ENCODE measurements around the gene TRAPPC2L.

The TRAPPC2L gene

DNA sequence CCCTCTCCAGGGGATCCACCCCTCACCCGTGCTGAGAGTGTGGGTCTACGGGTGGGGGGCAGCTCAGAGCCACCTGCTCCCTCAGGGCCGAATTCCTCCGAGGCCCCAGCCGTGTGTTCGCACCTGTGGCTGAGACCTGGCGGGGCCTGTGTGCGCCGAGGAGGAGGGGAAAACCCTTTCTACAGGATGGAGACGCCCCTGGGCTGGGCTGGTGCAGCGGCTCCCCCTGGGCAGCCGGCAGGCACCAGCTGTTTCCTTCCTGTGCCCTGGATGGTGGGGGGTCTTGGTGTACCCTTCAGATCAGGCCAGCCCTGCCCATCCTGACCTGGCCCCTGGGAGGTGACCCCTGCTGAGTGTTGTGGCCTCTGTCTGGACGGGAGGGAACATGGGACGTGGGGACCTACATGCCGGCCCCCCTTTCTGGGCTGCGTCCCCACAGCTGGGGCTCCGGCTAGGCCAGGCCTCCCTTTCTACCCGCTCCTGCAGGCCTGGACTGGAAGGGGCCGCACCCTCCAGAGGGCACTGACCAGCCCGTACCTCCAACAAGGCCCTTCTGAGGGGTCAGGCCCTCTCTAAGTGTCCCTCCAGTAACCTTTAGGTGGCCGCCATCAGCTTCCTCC, 37.9 kb downstream of the TRAPPC2L start:
- DNase-seq (ENCODE audit: low read depth): no peak
- TF ChIP-seq, protein P1, sequence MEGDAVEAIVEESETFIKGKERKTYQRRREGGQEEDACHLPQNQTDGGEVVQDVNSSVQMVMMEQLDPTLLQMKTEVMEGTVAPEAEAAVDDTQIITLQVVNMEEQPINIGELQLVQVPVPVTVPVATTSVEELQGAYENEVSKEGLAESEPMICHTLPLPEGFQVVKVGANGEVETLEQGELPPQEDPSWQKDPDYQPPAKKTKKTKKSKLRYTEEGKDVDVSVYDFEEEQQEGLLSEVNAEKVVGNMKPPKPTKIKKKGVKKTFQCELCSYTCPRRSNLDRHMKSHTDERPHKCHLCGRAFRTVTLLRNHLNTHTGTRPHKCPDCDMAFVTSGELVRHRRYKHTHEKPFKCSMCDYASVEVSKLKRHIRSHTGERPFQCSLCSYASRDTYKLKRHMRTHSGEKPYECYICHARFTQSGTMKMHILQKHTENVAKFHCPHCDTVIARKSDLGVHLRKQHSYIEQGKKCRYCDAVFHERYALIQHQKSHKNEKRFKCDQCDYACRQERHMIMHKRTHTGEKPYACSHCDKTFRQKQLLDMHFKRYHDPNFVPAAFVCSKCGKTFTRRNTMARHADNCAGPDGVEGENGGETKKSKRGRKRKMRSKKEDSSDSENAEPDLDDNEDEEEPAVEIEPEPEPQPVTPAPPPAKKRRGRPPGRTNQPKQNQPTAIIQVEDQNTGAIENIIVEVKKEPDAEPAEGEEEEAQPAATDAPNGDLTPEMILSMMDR (conservative IDR thresholded peaks at IDR 0.05; ENCODE audit: low read depth, low read length): no peak
- H3K4me3 ChIP-seq (ENCODE audit: low read length): no peak overlapping the region

DNA sequence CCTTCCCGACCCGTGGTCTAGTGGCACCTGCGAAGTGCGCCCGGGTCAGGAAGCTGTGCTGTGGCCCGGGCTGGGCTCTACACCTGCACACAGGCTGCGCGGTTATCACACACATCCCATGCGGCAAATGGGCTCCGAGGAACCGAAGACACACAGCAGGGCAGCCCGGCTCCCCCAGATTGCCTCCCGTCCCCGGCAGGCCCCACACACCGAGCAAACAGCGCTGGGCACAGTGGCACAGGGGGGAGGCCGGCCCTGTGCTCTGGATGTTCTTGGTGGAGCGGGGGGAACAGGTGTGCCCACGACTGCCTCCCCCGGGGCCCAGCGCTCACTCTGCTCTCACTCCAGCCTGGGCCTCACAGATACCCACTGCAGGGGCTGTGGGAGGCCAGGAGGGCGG, 38.4 kb downstream of the TRAPPC2L start:
- TF ChIP-seq, protein P1 (conservative IDR thresholded peaks at IDR 0.05; ENCODE audit: low read depth, low read length): no peak
- no peak for DNase-seq (ENCODE audit: low read depth)
- H3K4me3 ChIP-seq (ENCODE audit: low read length): no peak overlapping the region

DNA sequence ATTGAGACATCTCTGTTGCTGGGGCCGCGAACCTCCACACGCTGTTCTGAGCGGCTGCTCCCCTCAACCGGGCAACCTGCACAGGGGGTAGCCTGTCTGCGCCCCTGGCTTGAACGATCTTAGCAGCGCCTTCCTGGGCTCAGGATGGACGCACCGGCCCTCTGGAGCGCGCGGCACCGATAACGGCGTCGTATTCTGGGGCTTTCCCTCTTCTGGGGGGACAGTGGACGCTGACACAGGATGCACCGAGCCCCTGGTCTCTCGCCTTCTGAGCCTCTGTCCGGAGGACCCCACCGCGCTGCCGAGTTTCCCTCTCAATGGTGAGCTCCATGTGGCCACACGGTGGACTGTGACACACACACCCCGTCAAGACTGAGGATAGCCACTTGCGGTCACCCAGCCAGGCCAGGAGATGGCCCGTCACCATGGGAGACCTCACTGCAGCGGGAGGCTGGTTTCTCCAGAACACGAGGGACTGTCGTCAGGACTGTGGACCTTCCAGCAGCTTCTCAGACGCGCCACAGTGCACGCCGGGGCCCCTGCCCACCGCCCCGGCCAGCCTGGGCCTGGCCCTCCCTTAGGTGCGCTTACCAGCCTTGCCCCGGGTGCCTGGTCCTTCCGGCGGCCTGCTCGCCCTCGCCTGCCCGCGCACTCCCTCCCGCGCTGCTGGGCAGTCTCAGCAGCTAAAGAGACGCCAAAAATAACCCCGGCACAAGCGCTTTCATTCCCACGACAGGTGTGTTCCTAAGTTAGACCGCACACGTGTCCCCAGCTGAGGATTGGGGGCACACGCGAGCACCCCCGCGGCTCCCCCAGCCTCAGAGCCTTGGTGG, 39.5 kb downstream of the TRAPPC2L start:
- TF ChIP-seq, protein P1 (conservative IDR thresholded peaks at IDR 0.05; ENCODE audit: low read depth, low read length): no peak
- DNase-seq (ENCODE audit: low read depth): no peak
- H3K4me3 ChIP-seq (ENCODE audit: low read length): no peak overlapping the region

DNA sequence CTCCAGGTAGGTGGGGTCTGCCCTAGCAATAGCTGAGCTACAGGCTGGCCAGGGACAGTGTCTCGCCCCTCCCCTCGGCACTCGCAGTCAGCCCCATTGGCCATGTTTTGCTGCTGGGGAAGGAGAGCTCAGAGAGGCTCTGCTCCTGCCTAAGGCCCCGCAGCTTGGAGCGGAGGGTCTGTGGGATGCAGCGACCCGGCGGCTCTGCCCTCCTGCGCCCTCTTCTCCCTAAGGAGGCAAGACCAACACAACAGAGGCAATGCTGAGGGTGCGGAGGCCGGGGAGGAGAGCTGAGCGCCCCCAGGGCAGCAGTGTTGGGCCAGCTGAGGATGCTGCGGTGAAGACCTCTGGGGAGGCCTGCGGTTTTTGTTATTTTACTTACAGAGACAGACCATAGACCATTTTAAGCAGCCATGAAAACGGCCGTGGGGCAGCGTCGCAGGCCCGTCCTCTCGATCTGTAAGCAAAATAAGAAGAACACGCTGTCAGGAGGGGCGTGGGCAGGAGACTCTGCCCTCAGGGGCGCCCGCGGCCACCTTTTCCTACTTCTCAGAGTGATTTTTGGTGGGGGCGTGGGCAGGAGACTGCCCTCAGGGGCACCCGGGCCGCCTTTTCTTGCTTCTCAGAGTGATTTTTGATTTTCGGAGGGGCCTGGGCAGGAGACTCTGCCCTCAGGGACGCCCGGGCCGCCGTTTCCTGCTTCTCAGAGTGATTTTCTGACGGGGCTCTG, 40.9 kb downstream of the TRAPPC2L start:
- no peak for DNase-seq (ENCODE audit: low read depth)
- no peak overlapping the region for H3K4me3 ChIP-seq (ENCODE audit: low read length)
- TF ChIP-seq, protein P1 (conservative IDR thresholded peaks at IDR 0.05; ENCODE audit: low read depth, low read length): no peak

DNA sequence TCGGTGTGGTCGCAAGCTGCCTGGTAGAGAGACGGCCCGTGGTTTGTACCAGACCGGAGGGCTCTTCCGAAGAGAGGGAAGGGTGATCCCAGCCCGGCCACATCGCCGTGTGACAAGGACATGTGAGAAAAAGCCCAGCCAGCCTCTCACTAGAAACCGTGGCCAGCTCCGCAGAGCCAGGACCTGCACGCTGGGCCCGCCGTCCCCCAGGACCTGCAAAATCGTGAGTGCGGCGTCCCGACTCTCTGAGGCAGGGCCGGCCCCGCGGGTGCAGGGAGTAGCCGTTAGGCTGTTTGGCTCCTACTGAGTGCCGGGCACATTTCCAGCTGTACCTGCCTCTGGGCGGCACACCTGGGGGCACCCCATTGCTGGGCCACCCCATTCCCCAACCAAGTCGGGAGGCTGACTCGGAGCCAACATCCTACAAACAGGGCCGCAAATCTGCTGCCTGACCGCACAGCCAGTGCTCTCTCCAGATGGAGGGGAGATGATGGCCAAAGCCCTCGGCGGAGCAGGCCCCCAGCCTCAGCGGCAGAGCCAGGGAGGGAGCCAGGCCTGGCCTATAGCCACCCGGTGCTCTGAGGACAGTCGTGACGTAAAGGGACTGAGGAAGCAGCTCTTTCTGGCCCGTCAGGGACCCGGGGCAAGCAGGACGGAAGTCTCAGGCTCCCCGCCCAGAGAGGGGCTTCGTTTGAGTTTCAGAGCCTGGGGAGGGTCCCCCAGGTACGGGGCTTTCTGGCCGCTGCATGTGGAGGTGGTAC, 43.2 kb downstream of the TRAPPC2L start:
- TF ChIP-seq, protein P1 (conservative IDR thresholded peaks at IDR 0.05; ENCODE audit: low read depth, low read length): no peak
- DNase-seq (ENCODE audit: low read depth): no peak
- no peak overlapping the region for H3K4me3 ChIP-seq (ENCODE audit: low read length)

DNA sequence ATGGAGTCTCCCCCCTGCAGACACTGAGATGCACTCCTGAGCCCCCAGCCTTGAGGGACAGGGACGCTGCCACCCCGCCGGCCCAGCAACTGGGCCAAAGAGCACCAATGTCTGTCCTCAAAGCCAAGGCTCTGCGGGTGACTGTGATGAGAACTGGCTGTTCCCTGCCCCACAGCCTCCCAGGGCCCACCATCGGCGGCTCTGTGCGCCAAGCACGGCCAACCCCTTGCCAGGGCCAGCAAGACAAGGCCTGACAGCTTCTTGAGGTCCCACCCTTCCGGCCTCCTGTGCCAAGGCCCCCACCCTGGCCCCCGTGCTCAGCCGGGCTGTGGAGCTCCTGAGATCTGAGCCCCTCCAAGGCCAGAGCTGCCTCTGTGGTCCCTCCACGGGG, 43.7 kb downstream of the TRAPPC2L start:
- TF ChIP-seq, protein P1 (conservative IDR thresholded peaks at IDR 0.05; ENCODE audit: low read depth, low read length): no peak
- no peak overlapping the region for H3K4me3 ChIP-seq (ENCODE audit: low read length)
- DNase-seq (ENCODE audit: low read depth): no peak

Data from retinal pigment epithelial cell (primary cell).